Mucosa of stomach (tissue), 1 donor: ENCODE results near the gene RERE.

Experiments
- H3K27me3 ChIP-seq: one replicate; pipeline ENCODE4 v1.7.0; 2013; ENCODE audit warnings: mild to moderate bottlenecking, low read length; ENCODE audit not compliant: control insufficient read depth, insufficient read depth
- H3K36me3 ChIP-seq: one replicate; pipeline ENCODE4 v1.7.0; 2013; ENCODE audit warnings: low read length; ENCODE audit not compliant: control insufficient read depth, insufficient read depth
- H3K4me1 ChIP-seq: one replicate; pipeline ENCODE4 v1.7.0; 2013; ENCODE audit warnings: mild to moderate bottlenecking, low read length; ENCODE audit not compliant: control insufficient read depth, insufficient read depth
- H3K4me3 ChIP-seq: one replicate; pipeline ENCODE4 v1.7.0; 2013; ENCODE audit warnings: low read length
- H3K9ac ChIP-seq: one replicate; pipeline ENCODE4 v1.7.0; 2013; ENCODE audit warnings: mild to moderate bottlenecking, low read length, moderate library complexity
- H3K9me3 ChIP-seq: one replicate; pipeline ENCODE4 v1.7.0; 2013; ENCODE audit warnings: mild to moderate bottlenecking, low read length, moderate library complexity; ENCODE audit not compliant: control insufficient read depth
- donor health status: Pancreatic carcinoma.

The RERE gene

DNA sequence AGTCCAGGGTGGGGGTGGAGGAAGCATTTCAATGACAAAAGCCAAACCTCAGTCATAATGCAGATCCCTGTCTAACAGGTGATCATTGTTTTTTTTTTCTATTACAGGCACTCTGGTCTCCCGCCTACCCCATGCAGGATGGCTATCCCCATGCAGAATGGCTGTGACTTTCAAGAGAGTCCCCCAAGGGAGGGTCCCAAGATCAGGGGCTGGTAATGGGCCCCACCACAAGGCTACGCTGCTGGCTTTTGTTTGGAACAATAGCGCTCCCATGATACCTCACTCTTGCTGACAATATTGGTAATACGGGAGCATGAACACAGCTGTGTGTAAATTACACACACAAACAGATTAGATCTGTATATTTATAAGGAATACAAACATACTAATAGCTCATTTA is 380.1 kb downstream of the RERE start:
- no peaks in the 10 kb centered on the region for H3K9me3 ChIP-seq
- H3K4me3 ChIP-seq: no peak overlapping the region
- H3K36me3 ChIP-seq: no peaks in the 10 kb centered on the region
- H3K4me1 ChIP-seq: peaks cover 13% of the 10 kb centered on the region
- no peak overlapping the region for H3K9ac ChIP-seq
- H3K27me3 ChIP-seq: no peaks in the 10 kb centered on the region

DNA sequence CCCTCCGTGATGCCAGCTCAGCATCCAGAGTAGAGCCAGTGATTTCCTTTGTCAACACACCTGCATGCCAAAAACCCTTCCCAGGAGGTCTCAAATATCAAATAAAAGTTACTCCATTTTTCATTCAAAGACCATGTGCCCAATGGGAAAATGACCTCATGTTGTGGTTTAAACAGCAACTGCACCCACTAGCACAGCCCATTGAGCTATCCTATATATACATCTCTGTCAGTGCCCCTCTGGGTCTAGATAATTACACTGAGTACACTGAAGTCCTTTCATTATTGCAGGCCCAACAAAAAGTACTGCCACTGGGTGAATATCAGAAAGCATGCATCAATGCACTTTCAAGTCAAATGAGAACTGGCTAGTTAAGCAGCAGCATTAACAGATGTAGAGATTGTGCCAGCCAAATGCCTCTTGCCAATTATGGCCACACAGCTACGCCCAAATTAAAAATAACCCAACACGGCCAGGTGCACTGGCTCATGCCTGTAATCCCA is 381.8 kb downstream of the RERE start:
- H3K9ac ChIP-seq: no peak overlapping the region
- no peaks in the 10 kb centered on the region for H3K9me3 ChIP-seq
- H3K4me3 ChIP-seq: no peak overlapping the region
- no peaks in the 10 kb centered on the region for H3K36me3 ChIP-seq
- peaks cover 13% of the 10 kb centered on the region for H3K4me1 ChIP-seq
- H3K27me3 ChIP-seq: no peaks in the 10 kb centered on the region

DNA sequence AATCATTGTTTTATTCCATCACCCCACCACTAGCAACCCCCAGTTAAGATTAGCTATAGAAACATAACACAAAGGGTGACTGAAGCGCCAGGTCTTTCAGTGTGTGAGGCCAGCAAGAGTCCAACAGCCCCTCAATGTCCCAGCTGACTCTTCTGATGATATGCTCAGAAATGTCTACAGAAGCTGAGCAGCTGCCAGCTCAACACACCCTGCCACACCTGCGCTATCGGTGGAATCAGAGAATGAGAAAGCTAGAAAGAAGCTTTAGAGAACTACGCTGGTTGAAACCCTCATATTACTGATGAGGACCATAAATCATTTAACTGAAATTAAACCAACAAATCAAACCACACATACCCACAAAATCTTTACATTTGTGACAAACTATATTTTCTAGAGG is 383.3 kb downstream of the RERE start:
- Histone ChIP-seq H3K36me3 (no peaks in the 10 kb centered on the region), H3K4me3 (no peak overlapping the region), H3K4me1 (peaks cover 4% of the 10 kb centered on the region)

DNA sequence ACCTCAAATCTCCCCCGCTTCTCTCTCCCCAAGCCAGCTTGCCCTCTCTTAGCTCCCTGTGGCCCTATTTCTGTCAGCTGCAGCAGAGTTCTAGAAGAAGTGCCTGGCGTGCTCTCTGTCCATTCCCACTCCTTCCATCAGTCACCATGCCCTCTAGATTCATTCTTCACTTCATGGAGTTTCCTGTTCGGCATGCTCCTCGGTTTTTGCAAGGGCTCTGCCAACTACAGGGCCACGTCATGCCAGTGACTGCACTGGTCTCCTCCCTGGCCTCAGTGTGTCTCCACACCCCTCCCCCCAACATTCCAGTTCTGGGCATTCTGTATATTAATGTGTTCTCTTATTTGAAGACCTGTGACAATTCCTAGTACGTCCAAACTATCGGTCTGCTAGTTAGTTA is 385.7 kb downstream of the RERE start:
- Histone ChIP-seq H3K9me3 (no peaks in the 10 kb centered on the region), H3K4me1 (peaks cover 4% of the 10 kb centered on the region), H3K27me3 (no peaks in the 10 kb centered on the region), H3K36me3 (no peaks in the 10 kb centered on the region), H3K4me3 (no peak overlapping the region), H3K9ac (no peak overlapping the region)

More for the DNA sequence above, 383.3 kb downstream of the RERE start:
- Histone ChIP-seq H3K9me3 (no peaks in the 10 kb centered on the region), H3K27me3 (no peaks in the 10 kb centered on the region), H3K9ac (no peak overlapping the region)

DNA sequence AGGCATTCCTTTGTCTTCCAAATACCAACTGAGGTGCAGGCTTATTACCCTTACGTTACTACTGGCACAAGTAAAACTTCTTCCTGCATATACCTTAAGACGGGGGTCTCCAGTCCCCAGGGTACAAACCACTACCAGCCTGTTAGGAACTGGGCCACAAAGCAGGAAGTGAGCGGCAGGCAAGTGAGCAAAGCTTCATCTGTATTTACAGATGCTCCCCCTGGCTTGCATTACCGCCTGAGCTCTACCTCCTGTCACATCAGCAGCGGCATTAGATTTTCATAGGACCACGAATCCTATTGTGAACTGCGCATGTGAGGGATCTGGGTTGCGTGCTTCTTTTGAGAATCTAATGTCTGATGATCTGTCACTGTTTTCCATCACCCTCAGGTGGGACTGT is 386.4 kb downstream of the RERE start:
- no peaks in the 10 kb centered on the region for H3K36me3 ChIP-seq
- H3K4me3 ChIP-seq: no peak overlapping the region
- H3K9ac ChIP-seq: no peak overlapping the region
- no peaks in the 10 kb centered on the region for H3K9me3 ChIP-seq
- H3K4me1 ChIP-seq: peaks cover 4% of the 10 kb centered on the region
- no peaks in the 10 kb centered on the region for H3K27me3 ChIP-seq

DNA sequence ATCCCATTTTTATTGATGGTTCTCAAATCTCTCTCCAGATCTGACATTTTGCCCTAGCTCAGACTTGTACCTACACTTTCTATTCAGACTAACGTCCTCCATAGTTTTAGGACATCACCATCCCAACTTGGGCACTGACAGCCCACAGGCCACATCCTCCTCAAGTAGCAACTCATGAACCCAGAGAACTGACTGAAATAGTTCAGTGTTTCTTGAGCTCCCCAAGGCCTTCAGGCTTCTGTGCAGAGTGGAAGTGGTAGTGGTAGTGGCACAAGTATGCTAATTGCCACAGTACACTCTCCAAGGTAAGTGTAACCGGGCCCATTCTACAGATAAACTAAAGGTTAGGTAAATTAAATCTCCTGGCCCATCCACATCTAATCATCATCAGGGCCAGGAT is 387.0 kb downstream of the RERE start:
- no peaks in the 10 kb centered on the region for H3K27me3 ChIP-seq
- no peak overlapping the region for H3K9ac ChIP-seq
- peaks cover 4% of the 10 kb centered on the region for H3K4me1 ChIP-seq
- no peaks in the 10 kb centered on the region for H3K9me3 ChIP-seq
- H3K36me3 ChIP-seq: no peaks in the 10 kb centered on the region
- H3K4me3 ChIP-seq: no peak overlapping the region

DNA sequence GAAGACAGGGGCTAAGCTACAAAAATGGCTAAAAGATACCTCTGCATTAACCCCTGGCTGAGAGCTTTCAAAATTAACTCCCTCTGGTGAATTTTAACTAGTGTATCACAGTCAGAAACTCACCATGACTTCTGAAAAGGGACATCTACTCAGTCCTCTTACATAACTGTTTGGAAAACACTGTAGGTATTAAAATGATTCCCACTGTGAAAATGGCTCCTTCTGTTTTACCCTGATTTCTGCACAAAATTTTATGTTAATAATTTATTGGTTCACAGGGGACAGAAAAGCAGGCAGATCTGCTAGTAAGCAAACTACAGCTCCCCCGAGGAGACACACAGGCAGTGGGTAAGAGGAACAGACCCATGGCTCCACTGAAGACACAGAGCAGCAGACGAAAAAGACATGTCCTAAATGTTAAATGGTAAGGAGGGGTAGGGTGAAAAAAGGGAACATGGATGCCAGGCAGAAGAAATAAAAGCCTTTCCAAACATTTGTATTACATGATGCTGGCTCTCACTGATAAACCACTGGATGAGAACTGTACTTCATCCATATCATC is 387.8 kb downstream of the RERE start:
- no peak overlapping the region for H3K9ac ChIP-seq
- no peak overlapping the region for H3K4me3 ChIP-seq
- H3K4me1 ChIP-seq: peaks cover 13% of the 10 kb centered on the region
- no peaks in the 10 kb centered on the region for H3K27me3 ChIP-seq
- no peaks in the 10 kb centered on the region for H3K36me3 ChIP-seq
- no peaks in the 10 kb centered on the region for H3K9me3 ChIP-seq

DNA sequence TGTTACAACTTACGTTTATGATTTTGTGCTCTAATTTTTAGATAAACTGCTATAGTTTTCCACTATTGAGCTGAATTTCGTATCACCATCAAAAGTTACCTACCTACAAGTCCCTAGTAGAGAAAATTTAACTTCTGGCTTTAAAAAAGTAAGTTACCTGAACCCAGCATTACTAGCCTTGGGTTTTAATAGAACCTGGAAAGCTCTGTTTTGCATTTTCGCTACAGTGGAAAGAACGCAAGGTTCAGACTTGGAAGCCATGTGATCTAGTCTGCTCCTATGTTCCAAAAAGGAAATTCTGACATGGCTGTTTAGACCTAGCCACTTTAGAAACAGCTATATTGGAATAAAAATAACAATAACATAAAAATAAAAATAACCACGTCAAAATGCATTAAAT is 389.0 kb downstream of the RERE start:
- no peak overlapping the region for H3K9ac ChIP-seq
- H3K9me3 ChIP-seq: no peaks in the 10 kb centered on the region
- H3K4me1 ChIP-seq: peaks cover 19% of the 10 kb centered on the region
- H3K27me3 ChIP-seq: no peaks in the 10 kb centered on the region
- no peak overlapping the region for H3K4me3 ChIP-seq
- no peaks in the 10 kb centered on the region for H3K36me3 ChIP-seq

DNA sequence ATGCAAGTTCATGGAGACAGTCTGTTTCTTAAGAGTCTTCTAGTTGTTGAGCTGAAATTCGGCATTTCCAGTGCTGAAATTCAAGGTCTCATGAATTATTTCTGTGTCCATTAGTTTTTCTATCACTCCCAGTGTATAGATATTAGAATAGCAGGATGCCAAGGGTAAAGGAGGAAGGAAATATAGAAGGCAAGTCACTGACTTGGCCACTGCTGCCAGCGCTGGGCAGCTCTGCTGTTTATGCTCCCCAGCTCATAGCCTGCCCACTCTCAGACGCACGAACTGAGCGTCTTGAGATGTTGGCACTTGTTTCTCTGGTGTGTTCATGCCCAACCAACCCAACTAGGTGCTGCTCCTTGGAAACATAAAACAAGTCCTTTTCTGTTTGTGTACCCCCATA is 389.5 kb downstream of the RERE start:
- Histone ChIP-seq H3K36me3 (no peaks in the 10 kb centered on the region), H3K4me1 (peaks cover 19% of the 10 kb centered on the region), H3K4me3 (no peak overlapping the region), H3K9me3 (no peaks in the 10 kb centered on the region), H3K9ac (no peak overlapping the region), H3K27me3 (no peaks in the 10 kb centered on the region)

DNA sequence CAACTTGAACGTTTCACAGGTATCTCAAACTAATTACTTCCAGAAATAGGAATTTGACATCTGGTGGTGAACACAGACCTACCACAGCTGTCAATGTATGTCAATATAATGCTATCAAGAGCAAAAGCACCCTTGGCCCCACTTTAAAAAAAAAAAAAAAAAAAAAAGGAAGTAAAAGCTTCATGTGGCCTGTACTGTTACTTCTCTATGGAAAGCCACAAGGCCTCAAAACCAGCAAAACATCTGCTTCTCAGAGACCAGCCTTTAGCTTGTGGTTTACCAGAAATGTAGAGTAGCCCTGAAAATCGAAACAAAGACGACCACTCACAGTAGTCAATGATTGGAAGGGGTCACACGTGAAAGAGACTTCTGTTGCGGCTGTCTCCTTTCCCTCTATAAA is 389.9 kb downstream of the RERE start:
- Histone ChIP-seq H3K4me3 (no peak overlapping the region), H3K36me3 (no peaks in the 10 kb centered on the region), H3K9me3 (no peaks in the 10 kb centered on the region), H3K4me1 (peaks cover 19% of the 10 kb centered on the region), H3K9ac (no peak overlapping the region), H3K27me3 (no peaks in the 10 kb centered on the region)

DNA sequence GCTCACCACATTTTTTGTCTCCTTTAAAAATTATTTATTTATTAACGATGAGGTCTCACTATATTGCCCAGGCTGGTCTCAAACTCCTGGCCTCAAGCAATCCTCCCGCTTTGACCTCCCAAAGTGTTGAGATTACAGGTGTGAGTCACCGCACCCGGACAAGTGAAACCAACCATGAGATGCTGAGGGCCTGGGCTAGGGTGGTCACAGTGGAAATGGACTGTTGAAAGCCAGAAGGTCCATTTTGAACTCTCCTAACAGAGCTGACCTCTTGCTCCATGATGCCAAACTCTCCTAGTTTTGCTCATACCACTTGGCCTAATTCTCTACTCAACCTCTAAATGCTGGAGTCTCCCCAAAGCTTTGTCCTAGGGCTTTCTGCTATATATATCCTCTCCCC is 390.4 kb downstream of the RERE start:
- H3K9ac ChIP-seq: no peak overlapping the region
- no peaks in the 10 kb centered on the region for H3K36me3 ChIP-seq
- H3K27me3 ChIP-seq: no peaks in the 10 kb centered on the region
- H3K9me3 ChIP-seq: no peaks in the 10 kb centered on the region
- peaks cover 22% of the 10 kb centered on the region for H3K4me1 ChIP-seq
- no peak overlapping the region for H3K4me3 ChIP-seq

DNA sequence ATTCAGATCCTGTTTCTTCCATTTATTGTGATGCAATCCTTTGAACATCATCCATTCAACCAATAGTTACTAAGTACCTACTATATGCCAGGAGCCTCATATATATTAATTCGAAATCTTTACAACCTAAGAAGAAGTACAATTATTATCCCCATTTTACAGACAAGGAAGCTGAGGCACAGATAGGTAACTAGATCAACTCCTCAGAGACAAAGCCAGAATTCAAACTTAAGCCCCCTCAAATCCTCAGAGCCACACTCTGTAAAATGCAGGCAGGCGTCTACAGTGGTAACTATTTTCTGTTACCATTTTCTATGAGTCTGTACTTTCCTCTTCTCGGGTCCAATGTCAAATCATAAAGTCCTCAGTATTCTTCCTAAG is 391.7 kb downstream of the RERE start:
- Histone ChIP-seq H3K4me1 (peaks cover 33% of the 10 kb centered on the region), H3K36me3 (no peaks in the 10 kb centered on the region)

More for the DNA sequence above, 391.7 kb downstream of the RERE start:
- no peaks in the 10 kb centered on the region for H3K27me3 ChIP-seq
- no peak overlapping the region for H3K9ac ChIP-seq
- no peak overlapping the region for H3K4me3 ChIP-seq
- H3K9me3 ChIP-seq: no peaks in the 10 kb centered on the region
